ENCODE results near the gene POTEJ.
"Not testable (repeated sequence)": the region's sequence is repeated elsewhere in the genome, so short reads cannot be mapped to it uniquely, and the experiment has no call there.

DNA sequence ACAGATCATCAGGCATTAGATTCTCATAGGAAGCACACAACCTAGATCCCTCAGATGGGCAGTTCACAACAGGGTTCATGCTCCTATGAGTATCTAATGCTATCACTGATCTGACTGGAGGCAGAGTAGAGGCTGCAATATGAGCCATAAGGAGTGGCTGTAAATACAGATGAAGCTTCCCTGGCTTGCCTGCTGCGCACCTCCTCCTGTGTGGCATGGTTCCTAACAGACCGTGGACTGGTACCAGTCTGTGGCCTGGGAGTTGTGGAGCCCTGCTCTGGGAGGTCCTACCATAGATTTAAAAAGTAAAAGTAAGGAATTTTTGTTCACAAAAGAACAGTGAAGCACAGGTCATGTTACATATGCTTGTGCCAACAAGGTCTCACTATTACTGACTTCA, 27.7 kb downstream of the POTEJ start:
- TF ChIP-seq, protein P1, sequence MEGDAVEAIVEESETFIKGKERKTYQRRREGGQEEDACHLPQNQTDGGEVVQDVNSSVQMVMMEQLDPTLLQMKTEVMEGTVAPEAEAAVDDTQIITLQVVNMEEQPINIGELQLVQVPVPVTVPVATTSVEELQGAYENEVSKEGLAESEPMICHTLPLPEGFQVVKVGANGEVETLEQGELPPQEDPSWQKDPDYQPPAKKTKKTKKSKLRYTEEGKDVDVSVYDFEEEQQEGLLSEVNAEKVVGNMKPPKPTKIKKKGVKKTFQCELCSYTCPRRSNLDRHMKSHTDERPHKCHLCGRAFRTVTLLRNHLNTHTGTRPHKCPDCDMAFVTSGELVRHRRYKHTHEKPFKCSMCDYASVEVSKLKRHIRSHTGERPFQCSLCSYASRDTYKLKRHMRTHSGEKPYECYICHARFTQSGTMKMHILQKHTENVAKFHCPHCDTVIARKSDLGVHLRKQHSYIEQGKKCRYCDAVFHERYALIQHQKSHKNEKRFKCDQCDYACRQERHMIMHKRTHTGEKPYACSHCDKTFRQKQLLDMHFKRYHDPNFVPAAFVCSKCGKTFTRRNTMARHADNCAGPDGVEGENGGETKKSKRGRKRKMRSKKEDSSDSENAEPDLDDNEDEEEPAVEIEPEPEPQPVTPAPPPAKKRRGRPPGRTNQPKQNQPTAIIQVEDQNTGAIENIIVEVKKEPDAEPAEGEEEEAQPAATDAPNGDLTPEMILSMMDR (conservative IDR thresholded peaks at IDR 0.05), result not testable (repeated sequence)
- TF ChIP-seq EZH2 (IDR thresholded peaks at IDR 0.05; ENCODE audit: low read depth), result not testable (repeated sequence)
